Fibroblast of lung (primary cell): ENCODE results near the gene TACC2. TPM values are rescaled to one million over a fixed set of nuclear protein-coding genes. Genes with fewer than 3 reads are reported as not detected.

Experiments used
- DNase-seq, 2 donors: peaks; one replicate each; pipeline versions ENCODE4 v3.0.0 to v3.0.0-alpha.2; 2010; ENCODE audit warnings: low read depth in 2 of 2
- H2AFZ ChIP-seq: 2 replicates; pipeline ENCODE4 v1.5.1; 2012; ENCODE audit warnings: low read length, control low read depth, inconsistent platforms
- H3K27ac ChIP-seq: 2 replicates; pipeline ENCODE4 v1.5.1; 2011; ENCODE audit warnings: low read length, control low read depth; ENCODE audit not compliant: insufficient read depth
- H3K27me3 ChIP-seq: 2 replicates; pipeline ENCODE4 v1.5.1; 2011; ENCODE audit warnings: mild to moderate bottlenecking, low read length; ENCODE audit not compliant: control insufficient read depth, insufficient read depth
- H3K36me3 ChIP-seq: 2 replicates; pipeline ENCODE4 v1.5.1; 2011; ENCODE audit warnings: low read length; ENCODE audit not compliant: control insufficient read depth, insufficient read depth
- H3K4me1 ChIP-seq: 2 replicates; pipeline ENCODE4 v1.5.1; 2011; ENCODE audit warnings: low read length; ENCODE audit not compliant: control insufficient read depth, insufficient read depth; ENCODE audit errors: extremely low read depth
- H3K4me2 ChIP-seq: 2 replicates; pipeline ENCODE4 v1.5.1; 2011; ENCODE audit warnings: low read length, control low read depth; ENCODE audit not compliant: insufficient read depth; ENCODE audit errors: extremely low read depth
- H3K4me3 ChIP-seq, 4 experiments: fragments of 200-600 bp in 1 of 4; sonication (generic) in 1 of 4; replicated peaks in 1 of 4; 2 replicates each; pipeline ENCODE4 v1.5.1; 2011 to 2016; ENCODE audit warnings: low read length in 4 of 4, low read depth in 3 of 4, mild to moderate bottlenecking in 3 of 4, control low read depth in 2 of 4, inconsistent platforms in 1 of 4, mixed read lengths in 1 of 4; ENCODE audit not compliant: insufficient read depth in 1 of 4; ENCODE audit errors: control extremely low read depth in 1 of 4
- H3K79me2 ChIP-seq: 2 replicates; pipeline ENCODE4 v1.5.1; 2012; ENCODE audit warnings: mild to moderate bottlenecking, low read length, inconsistent platforms; ENCODE audit not compliant: control insufficient read depth, insufficient read depth
- H3K9ac ChIP-seq: 2 replicates; pipeline ENCODE4 v1.5.1; 2011; ENCODE audit warnings: mild to moderate bottlenecking, low read length, control low read depth; ENCODE audit not compliant: insufficient read depth
- H3K9me3 ChIP-seq: 2 replicates; pipeline ENCODE4 v1.5.1; 2012; ENCODE audit warnings: low read depth, low read length; ENCODE audit not compliant: control insufficient read depth, insufficient read depth
- H4K20me1 ChIP-seq: 2 replicates; pipeline ENCODE4 v1.5.1; 2011; ENCODE audit warnings: low read length; ENCODE audit not compliant: control insufficient read depth, insufficient read depth; ENCODE audit errors: extremely low read depth
- EZH2 ChIP-seq: IDR thresholded peaks from 2 replicates; pipeline ENCODE4 v1.5.1; 2012; ENCODE audit warnings: low read length, control low read depth, mild to moderate bottlenecking; ENCODE audit errors: missing control alignments
- polyA plus RNA-seq, 2 donors: library from polyadenylated mRNA; depleted of rRNA in 1 of 2; stranded (reverse) in 1 of 2; unstranded in 1 of 2; fragments of >200 nt; gene quantifications; 2 replicates each; pipeline ENCODE4 v1.2.1, GENCODE V29; 2011 to 2012; ENCODE audit warnings: missing spikeins in 1 of 2
- total RNA-seq: library from RNA; depleted of rRNA; stranded (reverse); fragments of >200 nt; gene quantifications from 2 replicates; pipeline ENCODE4 v1.2.1, GENCODE V29; 2014
- TF ChIP-seq, protein P1 (sequence below), 2 donors: IDR thresholded peaks in 1 of 2; conservative IDR thresholded peaks in 1 of 2; 1 replicate in 1 of 2; 2 replicates in 1 of 2; pipeline ENCODE4 v1.5.1; 2011 to 2012; ENCODE audit warnings: low read length in 2 of 2, control low read depth in 1 of 2, inconsistent platforms in 1 of 2, low read depth in 1 of 2, mild to moderate bottlenecking in 1 of 2

Gene TACC2
- total and polyA plus RNA-seq, 2 donors (not counting 1 experiment from before 2014, with no cell fraction given) = 7.6 to 13.0 TPM

DNA sequence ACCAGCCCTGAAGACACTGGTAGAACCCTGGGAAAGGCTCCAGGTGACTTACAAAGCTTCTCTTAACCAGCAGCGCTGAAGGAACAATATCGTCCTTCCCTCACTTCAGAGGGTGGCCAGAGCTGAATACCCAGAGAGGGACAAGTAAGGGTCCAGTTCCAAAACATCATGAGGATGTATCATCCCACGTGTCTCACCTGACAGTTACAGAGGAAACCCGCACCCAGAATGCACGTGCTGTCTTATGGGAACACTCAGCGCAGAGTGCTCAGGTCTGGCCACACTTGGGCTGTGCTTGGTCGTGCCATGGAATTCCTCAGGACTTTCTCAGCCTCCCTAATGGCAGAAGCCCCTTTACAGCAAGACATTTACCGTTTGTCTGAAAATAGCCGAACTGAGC is 235.2 kb downstream of the TACC2 start:
- Histone ChIP-seq H3K4me3 (no peak overlapping the region), H3K9me3 (no peaks in the 10 kb centered on the region), H3K79me2 (no peaks in the 10 kb centered on the region), H3K4me1 (no peaks in the 10 kb centered on the region), H4K20me1 (no peaks in the 10 kb centered on the region), H3K9ac (no peak overlapping the region), H3K4me2 (no peak overlapping the region), H3K36me3 (peaks cover 5% of the 10 kb centered on the region), H3K27ac (no peak overlapping the region), H3K27me3 (no peaks in the 10 kb centered on the region), H2AFZ (no peak overlapping the region)
- TF ChIP-seq EZH2 = no peak
- TF ChIP-seq, protein P1, sequence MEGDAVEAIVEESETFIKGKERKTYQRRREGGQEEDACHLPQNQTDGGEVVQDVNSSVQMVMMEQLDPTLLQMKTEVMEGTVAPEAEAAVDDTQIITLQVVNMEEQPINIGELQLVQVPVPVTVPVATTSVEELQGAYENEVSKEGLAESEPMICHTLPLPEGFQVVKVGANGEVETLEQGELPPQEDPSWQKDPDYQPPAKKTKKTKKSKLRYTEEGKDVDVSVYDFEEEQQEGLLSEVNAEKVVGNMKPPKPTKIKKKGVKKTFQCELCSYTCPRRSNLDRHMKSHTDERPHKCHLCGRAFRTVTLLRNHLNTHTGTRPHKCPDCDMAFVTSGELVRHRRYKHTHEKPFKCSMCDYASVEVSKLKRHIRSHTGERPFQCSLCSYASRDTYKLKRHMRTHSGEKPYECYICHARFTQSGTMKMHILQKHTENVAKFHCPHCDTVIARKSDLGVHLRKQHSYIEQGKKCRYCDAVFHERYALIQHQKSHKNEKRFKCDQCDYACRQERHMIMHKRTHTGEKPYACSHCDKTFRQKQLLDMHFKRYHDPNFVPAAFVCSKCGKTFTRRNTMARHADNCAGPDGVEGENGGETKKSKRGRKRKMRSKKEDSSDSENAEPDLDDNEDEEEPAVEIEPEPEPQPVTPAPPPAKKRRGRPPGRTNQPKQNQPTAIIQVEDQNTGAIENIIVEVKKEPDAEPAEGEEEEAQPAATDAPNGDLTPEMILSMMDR (conservative IDR thresholded peaks at IDR 0.05 in 1 of 2, IDR thresholded peaks at IDR 0.05 in 1 of 2; ENCODE audit: low read depth in 1 of 2, low read length in 2 of 2) = no peak
- DNase-seq = no peak

DNA sequence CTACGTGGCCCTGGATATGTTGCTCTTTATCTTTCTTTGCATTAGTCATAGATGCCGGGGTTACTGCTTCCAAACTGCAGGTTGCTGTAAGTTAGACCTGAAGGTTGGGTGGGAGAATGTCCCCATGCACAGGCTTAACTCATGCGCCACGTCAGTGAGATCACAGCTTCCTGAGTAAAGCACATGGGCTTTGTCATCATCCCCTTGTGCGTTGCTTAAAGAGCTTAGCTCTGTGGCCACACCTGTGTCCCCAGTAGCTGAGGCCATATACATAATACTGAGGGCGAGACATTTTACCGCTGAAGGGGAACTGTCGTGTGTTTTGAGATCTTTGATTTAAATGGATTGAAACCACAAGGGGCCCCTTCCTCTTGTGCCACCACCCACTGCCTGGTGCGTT is 236.4 kb downstream of the TACC2 start:
- TF ChIP-seq, protein P1 (conservative IDR thresholded peaks at IDR 0.05 in 1 of 2, IDR thresholded peaks at IDR 0.05 in 1 of 2; ENCODE audit: low read depth in 1 of 2, low read length in 2 of 2) = no peak
- TF ChIP-seq EZH2 = no peak
- H3K79me2 ChIP-seq = no peaks in the 10 kb centered on the region
- no peaks in the 10 kb centered on the region for H3K27me3 ChIP-seq
- peaks cover 7% of the 10 kb centered on the region for H3K36me3 ChIP-seq
- H3K4me2 ChIP-seq = no peak overlapping the region
- no peaks in the 10 kb centered on the region for H4K20me1 ChIP-seq
- H2AFZ ChIP-seq = no peak overlapping the region
- DNase-seq = no peak
- no peak overlapping the region for H3K9ac ChIP-seq
- no peaks in the 10 kb centered on the region for H3K9me3 ChIP-seq
- H3K4me3 ChIP-seq = no peak overlapping the region
- H3K27ac ChIP-seq = no peak overlapping the region
- H3K4me1 ChIP-seq = no peaks in the 10 kb centered on the region

DNA sequence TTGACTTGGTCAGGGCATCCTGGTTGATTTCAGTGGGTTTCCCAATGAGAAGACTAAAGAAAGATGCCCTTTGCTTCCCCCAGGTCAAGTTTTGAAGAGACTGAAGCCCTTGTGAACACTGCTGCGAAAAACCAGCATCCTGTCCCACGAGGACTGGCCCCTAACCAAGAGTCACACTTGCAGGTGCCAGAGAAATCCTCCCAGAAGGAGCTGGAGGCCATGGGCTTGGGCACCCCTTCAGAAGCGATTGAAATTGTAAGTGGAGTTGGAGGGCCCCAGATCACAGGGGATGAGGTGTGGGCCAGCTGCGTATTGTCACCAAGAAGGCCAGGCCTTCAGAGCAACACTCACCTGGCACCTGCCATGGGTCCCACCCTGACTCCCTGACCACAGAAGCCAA is 238.8 kb downstream of the TACC2 start:
- H3K9me3 ChIP-seq = no peaks in the 10 kb centered on the region
- no peaks in the 10 kb centered on the region for H3K27me3 ChIP-seq
- no peak overlapping the region for H3K4me3 ChIP-seq
- no peak overlapping the region for H3K9ac ChIP-seq
- peaks cover 8% of the 10 kb centered on the region for H3K36me3 ChIP-seq
- H3K4me2 ChIP-seq = no peak overlapping the region
- no peaks in the 10 kb centered on the region for H3K79me2 ChIP-seq
- no peaks in the 10 kb centered on the region for H3K4me1 ChIP-seq
- no peak overlapping the region for H2AFZ ChIP-seq
- TF ChIP-seq, protein P1 (conservative IDR thresholded peaks at IDR 0.05 in 1 of 2, IDR thresholded peaks at IDR 0.05 in 1 of 2; ENCODE audit: low read depth in 1 of 2, low read length in 2 of 2) = no peak
- TF ChIP-seq EZH2 = no peak
- H4K20me1 ChIP-seq = no peaks in the 10 kb centered on the region
- no peak for DNase-seq
- no peak overlapping the region for H3K27ac ChIP-seq
